ENCODE data around the gene TRHDE. TPM values are rescaled to one million over a fixed set of nuclear protein-coding genes. Genes with fewer than 3 reads are reported as not detected.

Gene TRHDE
- total RNA-seq, 1 donor from 2014 or later = 0.64 TPM

- no peaks in the 10 kb centered on the region for H3K36me3 Mint-ChIP-seq (ENCODE audit: unreplicated experiment)
- H3K27me3 Mint-ChIP-seq (ENCODE audit: unreplicated experiment) = no peaks in the 10 kb centered on the region
- no peaks in the 10 kb centered on the region for H3K9me3 Mint-ChIP-seq (ENCODE audit: unreplicated experiment)
- no peak overlapping the region for H3K27ac Mint-ChIP-seq (ENCODE audit: unreplicated experiment)
- peaks cover 40% of the 10 kb centered on the region for H3K4me1 Mint-ChIP-seq (ENCODE audit: unreplicated experiment)
- DNase-seq (ENCODE audit: extremely low spot score, unreplicated experiment) = no peak
- TF ChIP-seq CTCF (IDR thresholded peaks at IDR 0.05) = no peak
- no peak overlapping the region for H3K4me3 Mint-ChIP-seq (ENCODE audit: unreplicated experiment)
These were observed 37.3 kb upstream of the TRHDE start for GRCh38 chr12:72234886-72235285.

GRCh38 chr12:72236071-72236705 lies 36.0 kb upstream of the TRHDE start:
- Mint-ChIP-seq H3K9me3 (ENCODE audit: unreplicated experiment) (no peaks in the 10 kb centered on the region), H3K4me1 (ENCODE audit: unreplicated experiment) (peaks cover 27% of the 10 kb centered on the region), H3K4me3 (ENCODE audit: unreplicated experiment) (no peak overlapping the region), H3K36me3 (ENCODE audit: unreplicated experiment) (no peaks in the 10 kb centered on the region), H3K27ac (ENCODE audit: unreplicated experiment) (no peak overlapping the region), H3K27me3 (ENCODE audit: unreplicated experiment) (no peaks in the 10 kb centered on the region)
- DNase-seq (ENCODE audit: extremely low spot score, unreplicated experiment) = no peak
- TF ChIP-seq CTCF (IDR thresholded peaks at IDR 0.05) = no peak

- no peaks in the 10 kb centered on the region for H3K9me3 Mint-ChIP-seq (ENCODE audit: unreplicated experiment)
- H3K27me3 Mint-ChIP-seq (ENCODE audit: unreplicated experiment) = no peaks in the 10 kb centered on the region
- H3K4me3 Mint-ChIP-seq (ENCODE audit: unreplicated experiment) = no peak overlapping the region
- H3K4me1 Mint-ChIP-seq (ENCODE audit: unreplicated experiment) = peaks cover 13% of the 10 kb centered on the region
- no peak overlapping the region for H3K27ac Mint-ChIP-seq (ENCODE audit: unreplicated experiment)
- no peak for DNase-seq (ENCODE audit: extremely low spot score, unreplicated experiment)
- no peak for TF ChIP-seq CTCF (IDR thresholded peaks at IDR 0.05)
- no peaks in the 10 kb centered on the region for H3K36me3 Mint-ChIP-seq (ENCODE audit: unreplicated experiment)
These were observed 30.6 kb upstream of the TRHDE start for GRCh38 chr12:72241552-72241951.

- no peak for TF ChIP-seq CTCF (IDR thresholded peaks at IDR 0.05)
- H3K4me1 Mint-ChIP-seq (ENCODE audit: unreplicated experiment) = peaks cover 11% of the 10 kb centered on the region
These were observed 29.2 kb upstream of the TRHDE start for GRCh38 chr12:72242946-72243345.

GRCh38 chr12:72246370-72246769 lies 25.8 kb upstream of the TRHDE start:
- DNase-seq (ENCODE audit: extremely low spot score, unreplicated experiment) = no peak
- H3K27ac Mint-ChIP-seq (ENCODE audit: unreplicated experiment) = peak overlapping the region; percentile 69
- peaks cover 11% of the 10 kb centered on the region for H3K4me1 Mint-ChIP-seq (ENCODE audit: unreplicated experiment)
- no peaks in the 10 kb centered on the region for H3K27me3 Mint-ChIP-seq (ENCODE audit: unreplicated experiment)
- peaks cover 2% of the 10 kb centered on the region for H3K36me3 Mint-ChIP-seq (ENCODE audit: unreplicated experiment)
- H3K4me3 Mint-ChIP-seq (ENCODE audit: unreplicated experiment) = peak overlapping the region; percentile 39
- H3K9me3 Mint-ChIP-seq (ENCODE audit: unreplicated experiment) = peaks cover 11% of the 10 kb centered on the region
- TF ChIP-seq CTCF (IDR thresholded peaks at IDR 0.05) = no peak

More at GRCh38 chr12:72242946-72243345, 29.2 kb upstream of the TRHDE start:
- Mint-ChIP-seq H3K4me3 (ENCODE audit: unreplicated experiment) (no peak overlapping the region), H3K36me3 (ENCODE audit: unreplicated experiment) (no peaks in the 10 kb centered on the region), H3K27me3 (ENCODE audit: unreplicated experiment) (no peaks in the 10 kb centered on the region), H3K27ac (ENCODE audit: unreplicated experiment) (no peak overlapping the region), H3K9me3 (ENCODE audit: unreplicated experiment) (no peaks in the 10 kb centered on the region)
- no peak for DNase-seq (ENCODE audit: extremely low spot score, unreplicated experiment)
